ENCODE data around the gene PAK1.

PAK1 gene

DNA sequence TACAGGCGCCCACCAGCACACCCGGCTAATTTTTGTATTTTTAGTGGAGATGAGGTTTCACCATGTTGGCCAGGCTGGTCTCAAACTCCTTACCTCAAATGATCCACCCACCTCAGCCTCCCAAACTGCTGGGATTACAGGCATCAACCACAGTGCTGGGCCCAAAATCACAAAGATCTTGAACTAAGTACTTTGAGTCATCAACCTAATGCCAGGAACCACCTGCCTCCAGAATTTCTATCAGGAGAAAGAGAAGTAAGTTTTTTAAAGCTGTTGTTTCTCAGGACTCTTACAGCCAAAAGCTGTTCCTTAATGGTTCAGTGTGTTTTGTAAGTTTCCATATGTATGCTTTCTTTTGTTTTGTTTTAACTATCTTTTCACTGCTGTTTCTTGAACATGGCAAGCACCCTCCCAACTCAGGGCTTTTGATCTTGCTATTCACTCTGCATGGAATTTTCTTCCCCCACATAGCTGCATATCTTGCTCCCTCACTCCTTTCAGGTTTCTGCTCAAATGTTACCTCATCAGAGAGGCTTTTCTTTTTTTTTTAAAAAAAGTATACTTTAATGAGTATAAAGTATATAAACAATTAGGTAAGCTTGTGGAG is 6.0 kb upstream of the PAK1 start:
- TF ChIP-seq, protein P1, sequence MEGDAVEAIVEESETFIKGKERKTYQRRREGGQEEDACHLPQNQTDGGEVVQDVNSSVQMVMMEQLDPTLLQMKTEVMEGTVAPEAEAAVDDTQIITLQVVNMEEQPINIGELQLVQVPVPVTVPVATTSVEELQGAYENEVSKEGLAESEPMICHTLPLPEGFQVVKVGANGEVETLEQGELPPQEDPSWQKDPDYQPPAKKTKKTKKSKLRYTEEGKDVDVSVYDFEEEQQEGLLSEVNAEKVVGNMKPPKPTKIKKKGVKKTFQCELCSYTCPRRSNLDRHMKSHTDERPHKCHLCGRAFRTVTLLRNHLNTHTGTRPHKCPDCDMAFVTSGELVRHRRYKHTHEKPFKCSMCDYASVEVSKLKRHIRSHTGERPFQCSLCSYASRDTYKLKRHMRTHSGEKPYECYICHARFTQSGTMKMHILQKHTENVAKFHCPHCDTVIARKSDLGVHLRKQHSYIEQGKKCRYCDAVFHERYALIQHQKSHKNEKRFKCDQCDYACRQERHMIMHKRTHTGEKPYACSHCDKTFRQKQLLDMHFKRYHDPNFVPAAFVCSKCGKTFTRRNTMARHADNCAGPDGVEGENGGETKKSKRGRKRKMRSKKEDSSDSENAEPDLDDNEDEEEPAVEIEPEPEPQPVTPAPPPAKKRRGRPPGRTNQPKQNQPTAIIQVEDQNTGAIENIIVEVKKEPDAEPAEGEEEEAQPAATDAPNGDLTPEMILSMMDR (IDR thresholded peaks at IDR 0.05; ENCODE audit: borderline replicate concordance, insufficient read depth, low read depth, low read length), result no peak
- no peak overlapping the region for H3K4me3 ChIP-seq (ENCODE audit: low read depth, low read length)

DNA sequence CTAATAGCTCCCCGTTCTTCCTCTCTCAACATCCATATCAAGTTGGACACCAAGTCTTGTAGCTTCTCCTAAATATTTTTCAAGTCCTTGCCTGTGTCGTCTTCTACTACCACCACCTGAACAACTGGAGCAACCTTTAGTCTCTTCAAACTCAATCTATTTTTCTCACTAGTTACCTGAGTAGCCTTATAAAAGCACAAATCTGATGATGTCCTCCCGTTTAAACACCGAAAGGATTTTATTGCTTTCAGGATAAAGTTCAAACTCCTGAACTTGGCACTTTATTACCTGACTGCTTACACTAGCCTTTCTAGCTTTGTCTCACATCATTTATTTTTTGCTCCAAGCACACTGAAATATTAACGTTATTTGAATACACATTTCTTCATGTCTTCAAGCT is 1.3 kb upstream of the PAK1 start:
- TF ChIP-seq, protein P1 (IDR thresholded peaks at IDR 0.05; ENCODE audit: borderline replicate concordance, insufficient read depth, low read depth, low read length), result no peak
- H3K4me3 ChIP-seq (ENCODE audit: low read depth, low read length), result no peak overlapping the region

GRCh38 chr11:77474684-77475060 is 778 bp upstream of the PAK1 start:
- peak overlapping the region; percentile 75 for H3K4me3 ChIP-seq (ENCODE audit: low read depth, low read length)
- TF ChIP-seq, protein P1 (IDR thresholded peaks at IDR 0.05; ENCODE audit: borderline replicate concordance, insufficient read depth, low read depth, low read length), result no peak

GRCh38 chr11:77472991-77473800 is 698 bp downstream of the PAK1 start:
- peak overlapping the region; percentile 75 for H3K4me3 ChIP-seq (ENCODE audit: low read depth, low read length)
- TF ChIP-seq, protein P1 (IDR thresholded peaks at IDR 0.05; ENCODE audit: borderline replicate concordance, insufficient read depth, low read depth, low read length), result no peak

DNA sequence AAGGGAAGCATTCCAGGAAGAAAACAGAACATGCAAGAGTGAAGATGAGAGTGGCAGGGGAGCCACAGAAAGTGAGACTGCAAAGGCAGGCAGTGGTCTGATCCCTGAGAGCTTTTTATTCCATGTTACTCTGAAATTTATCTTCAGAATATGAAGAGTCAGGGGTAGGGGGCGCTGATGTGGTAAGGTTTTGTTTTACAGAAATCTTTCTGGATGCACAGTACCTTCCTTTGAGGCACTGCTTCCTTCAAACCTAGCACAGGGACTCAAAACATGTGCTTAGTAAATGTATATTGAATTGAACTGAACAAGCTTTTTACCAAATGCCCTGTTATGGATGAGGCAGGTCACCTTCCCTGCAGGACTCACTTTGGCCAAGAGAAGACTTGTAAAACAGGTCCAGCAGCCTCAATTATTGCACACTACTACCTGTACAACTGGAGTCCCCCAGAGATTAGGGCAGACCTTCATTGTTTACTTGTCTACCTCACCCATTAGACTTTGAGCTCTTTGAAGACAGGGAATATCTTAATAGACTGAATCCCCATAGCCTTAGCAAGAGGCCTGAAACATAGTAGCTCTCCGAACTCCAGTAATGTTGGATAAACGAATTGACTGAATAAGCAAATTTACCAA is 2.2 kb downstream of the PAK1 start:
- H3K4me3 ChIP-seq (ENCODE audit: low read depth, low read length), result no peak overlapping the region
- TF ChIP-seq, protein P1 (IDR thresholded peaks at IDR 0.05; ENCODE audit: borderline replicate concordance, insufficient read depth, low read depth, low read length), result peak; percentile 27; the same call in 1 of the 2 replicates

GRCh38 chr11:77470971-77471370 is 2.9 kb downstream of the PAK1 start:
- TF ChIP-seq, protein P1 (IDR thresholded peaks at IDR 0.05; ENCODE audit: borderline replicate concordance, insufficient read depth, low read depth, low read length), result no peak
- no peak overlapping the region for H3K4me3 ChIP-seq (ENCODE audit: low read depth, low read length)
